Natural killer cell (primary cell): ENCODE measurements around the gene SUV39H2. TPM values are rescaled to one million over a fixed set of nuclear protein-coding genes. Genes with fewer than 3 reads are reported as not detected.
A peak's percentile ranks its signal among the peaks of the same experiment; 100 is the strongest.
"Not testable (repeated sequence)": the region's sequence is repeated elsewhere in the genome, so short reads cannot be mapped to it uniquely, and the experiment has no call there.

Experiments used
- ATAC-seq, 3 donors: fragments of 150-1000 bp in 2 of 3; fragments of 200-7000 bp in 1 of 3; cut with Tn5 transposase; 1 replicate in 1 of 3; 2 replicates in 2 of 3; pipeline ENCODE4 v1.10.0; 2021; ENCODE audit warnings: mild to moderate bottlenecking in 2 of 3, moderate library complexity in 2 of 3
- DNase-seq, 2 donors: peaks; one replicate each; pipeline versions ENCODE4 v3.0.0 to v3.0.0-alpha.2; 2013 to 2021; ENCODE audit warnings: mixed read lengths in 1 of 2
- H3K27ac ChIP-seq: one replicate; pipeline ENCODE4 v1.5.1; 2013; ENCODE audit warnings: mild to moderate bottlenecking, low read length
- H3K27me3 ChIP-seq: one replicate; pipeline ENCODE4 v1.6.1; 2013; ENCODE audit warnings: low read length; ENCODE audit not compliant: control insufficient read depth, insufficient read depth
- H3K36me3 ChIP-seq: one replicate; pipeline ENCODE4 v1.6.1; 2013; ENCODE audit warnings: low read length; ENCODE audit not compliant: control insufficient read depth, insufficient read depth
- H3K4me1 ChIP-seq: one replicate; pipeline ENCODE4 v1.6.1; 2013; ENCODE audit warnings: low read length; ENCODE audit not compliant: control insufficient read depth, insufficient read depth
- H3K4me3 ChIP-seq: one replicate; pipeline ENCODE4 v1.5.1; 2013; ENCODE audit warnings: low read length
- H3K9me3 ChIP-seq: one replicate; pipeline ENCODE4 v1.6.1; 2013; ENCODE audit warnings: low read length; ENCODE audit not compliant: control insufficient read depth, insufficient read depth
- H3K27ac Mint-ChIP-seq, 2 donors: one replicate each; pipeline ENCODE4 v1.8.0; 2022; ENCODE audit warnings: mild to moderate bottlenecking in 2 of 2, mixed read lengths in 2 of 2, moderate library complexity in 1 of 2
- H3K27me3 Mint-ChIP-seq, 2 donors: one replicate each; pipeline ENCODE4 v1.8.0; 2022; ENCODE audit warnings: low read depth in 2 of 2, mixed read lengths in 2 of 2
- H3K36me3 Mint-ChIP-seq: one replicate; pipeline ENCODE4 v1.8.0; 2022; ENCODE audit warnings: mixed read lengths
- H3K4me1 Mint-ChIP-seq, 2 donors: one replicate each; pipeline ENCODE4 v1.8.0; 2022; ENCODE audit warnings: mixed read lengths in 2 of 2
- H3K4me3 Mint-ChIP-seq: one replicate; pipeline ENCODE4 v1.8.0; 2022; ENCODE audit warnings: mild to moderate bottlenecking, moderate library complexity, mixed read lengths
- H3K9me3 Mint-ChIP-seq, 2 donors: one replicate each; pipeline ENCODE4 v1.8.0; 2022; ENCODE audit warnings: mixed read lengths in 2 of 2
- WGBS: methylation state at CpG from one replicate; pipeline ENCODE4 v1.1.7; 2013; ENCODE audit warnings: missing lambda C conversion rate; ENCODE audit not compliant: insufficient coverage; 5-methylcytosine and 5-hydroxymethylcytosine counted together
- intact Hi-C: fragments of 100-400 bp; cut with micrococcal nuclease; formaldehyde crosslinking; loops from one replicate; pipeline ENCODE4 v1.14.2; 2022
- total RNA-seq, 4 donors: library from RNA; stranded (reverse); fragments of 120-200 nt in 1 of 4; gene quantifications; one replicate each; pipeline versions ENCODE4 v1.2.3 to v1.2.4, GENCODE V29; 2013 to 2022
- TF ChIP-seq, protein P1 (sequence below): fragments of 200-600 bp; IDR thresholded peaks from one replicate; pipeline ENCODE4 v1.8.0; 2022; ENCODE audit warnings: antibody characterized with exemption

The SUV39H2 gene
- total RNA-seq, 3 donors from 2014 or later (not counting 1 experiment from before 2014, with no cell fraction given), result 3.8 to 5.4 (median 5.2) TPM

GRCh38 chr10:14859775-14860174 is 18.9 kb upstream of the SUV39H2 start:
- Histone ChIP-seq H3K4me1 (no peaks in the 10 kb centered on the region), H3K36me3 (peaks cover 30% of the 10 kb centered on the region), H3K27me3 (no peaks in the 10 kb centered on the region), H3K27ac (no peak overlapping the region), H3K4me3 (no peak overlapping the region), H3K9me3 (no peaks in the 10 kb centered on the region)
- Mint-ChIP-seq H3K27me3 (no peaks in the 10 kb centered on the region), H3K36me3 (peaks cover 13% of the 10 kb centered on the region), H3K4me1 (peaks cover 13 to 14% of the 10 kb centered on the region in 2 donors), H3K27ac (peak overlapping the region in 1 of 2 donors; percentile 34), H3K4me3 (no peak overlapping the region), H3K9me3 (no peaks in the 10 kb centered on the region)
- ATAC-seq (no peak), DNase-seq (no peak)
- TF ChIP-seq, protein P1, sequence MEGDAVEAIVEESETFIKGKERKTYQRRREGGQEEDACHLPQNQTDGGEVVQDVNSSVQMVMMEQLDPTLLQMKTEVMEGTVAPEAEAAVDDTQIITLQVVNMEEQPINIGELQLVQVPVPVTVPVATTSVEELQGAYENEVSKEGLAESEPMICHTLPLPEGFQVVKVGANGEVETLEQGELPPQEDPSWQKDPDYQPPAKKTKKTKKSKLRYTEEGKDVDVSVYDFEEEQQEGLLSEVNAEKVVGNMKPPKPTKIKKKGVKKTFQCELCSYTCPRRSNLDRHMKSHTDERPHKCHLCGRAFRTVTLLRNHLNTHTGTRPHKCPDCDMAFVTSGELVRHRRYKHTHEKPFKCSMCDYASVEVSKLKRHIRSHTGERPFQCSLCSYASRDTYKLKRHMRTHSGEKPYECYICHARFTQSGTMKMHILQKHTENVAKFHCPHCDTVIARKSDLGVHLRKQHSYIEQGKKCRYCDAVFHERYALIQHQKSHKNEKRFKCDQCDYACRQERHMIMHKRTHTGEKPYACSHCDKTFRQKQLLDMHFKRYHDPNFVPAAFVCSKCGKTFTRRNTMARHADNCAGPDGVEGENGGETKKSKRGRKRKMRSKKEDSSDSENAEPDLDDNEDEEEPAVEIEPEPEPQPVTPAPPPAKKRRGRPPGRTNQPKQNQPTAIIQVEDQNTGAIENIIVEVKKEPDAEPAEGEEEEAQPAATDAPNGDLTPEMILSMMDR, result no peak
- intact Hi-C loops, result no loop called here

GRCh38 chr10:14860791-14861190 is 17.9 kb upstream of the SUV39H2 start:
- Mint-ChIP-seq H3K36me3 (peaks cover 13% of the 10 kb centered on the region), H3K4me1 (peaks cover 13 to 14% of the 10 kb centered on the region in 2 donors), H3K9me3 (no peaks in the 10 kb centered on the region), H3K27me3 (no peaks in the 10 kb centered on the region), H3K27ac (peak overlapping the region in 1 of 2 donors; percentile 34), H3K4me3 (no peak overlapping the region)
- Histone ChIP-seq H3K4me1 (no peaks in the 10 kb centered on the region), H3K27ac (no peak overlapping the region), H3K36me3 (peaks cover 20% of the 10 kb centered on the region), H3K9me3 (no peaks in the 10 kb centered on the region), H3K4me3 (no peak overlapping the region), H3K27me3 (no peaks in the 10 kb centered on the region)
- no peak for DNase-seq
- 100% methylated on average over 1 of the region's 1 CpG for WGBS
- intact Hi-C loops, result no loop called here
- TF ChIP-seq, protein P1, result no peak
- ATAC-seq, result no peak

DNA sequence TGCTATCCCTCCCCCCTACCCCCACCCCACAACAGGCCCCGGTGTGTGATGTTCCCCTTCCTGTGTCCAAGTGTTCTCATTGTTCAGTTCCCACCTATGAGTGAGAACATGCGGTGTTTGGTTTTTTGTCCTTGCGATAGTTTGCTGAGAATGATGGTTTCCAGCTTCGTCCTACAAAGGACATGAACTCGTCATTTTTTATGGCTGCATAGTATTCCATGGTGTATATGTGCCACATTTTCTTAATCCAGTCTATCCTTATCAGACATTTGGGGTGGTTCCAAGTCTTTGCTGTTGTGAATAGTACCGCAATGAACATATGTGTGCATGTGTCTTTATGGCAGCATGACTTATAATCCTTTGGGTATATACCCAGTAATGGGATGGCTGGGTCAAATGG is 14.2 kb upstream of the SUV39H2 start:
- H3K4me1 Mint-ChIP-seq, H3K27me3 Mint-ChIP-seq, H3K27ac ChIP-seq, DNase-seq, H3K4me3 Mint-ChIP-seq, H3K27me3 ChIP-seq, H3K4me3 ChIP-seq, H3K4me1 ChIP-seq, intact Hi-C loops, H3K36me3 Mint-ChIP-seq, H3K9me3 ChIP-seq, H3K9me3 Mint-ChIP-seq, ATAC-seq, H3K27ac Mint-ChIP-seq: not testable (repeated sequence)
- 97% methylated on average over 3 of the region's 6 CpGs for WGBS
- H3K36me3 ChIP-seq, result peaks cover 26% of the 10 kb centered on the region

GRCh38 chr10:14864871-14865270 is 13.8 kb upstream of the SUV39H2 start:
- H3K27ac ChIP-seq, H3K36me3 Mint-ChIP-seq, ATAC-seq, H3K27ac Mint-ChIP-seq, intact Hi-C loops, H3K27me3 Mint-ChIP-seq, H3K4me3 Mint-ChIP-seq, DNase-seq, H3K4me1 ChIP-seq, H3K27me3 ChIP-seq, H3K9me3 Mint-ChIP-seq, H3K4me1 Mint-ChIP-seq, H3K9me3 ChIP-seq, H3K4me3 ChIP-seq: not testable (repeated sequence)
- WGBS, result no CpG with 5 or more reads among the region's 3 CpGs
- peaks cover 30% of the 10 kb centered on the region for H3K36me3 ChIP-seq
